Esophagus muscularis mucosa (tissue), 4 donors: ENCODE data around the gene BAG1. TPM values are rescaled to one million over a fixed set of nuclear protein-coding genes. Genes with fewer than 3 reads are reported as not detected.

Experiments used
- DNase-seq: peaks from one replicate; pipeline ENCODE4 v3.0.0-alpha.2; 2017; ENCODE audit errors: extremely low spot score
- H3K27ac ChIP-seq, 4 donors: fragments of 200-600 bp; sonication (generic); replicated peaks in 1 of 4; 1 replicate in 3 of 4; 2 replicates in 1 of 4; pipeline ENCODE4 v1.5.1; 2016 to 2019; ENCODE audit warnings: mild to moderate bottlenecking in 1 of 4
- H3K27me3 ChIP-seq, 4 donors: fragments of 200-600 bp; sonication (generic); one replicate each; pipeline versions ENCODE4 v1.5.1 to v1.6.0; 2016 to 2019
- H3K36me3 ChIP-seq, 4 donors: fragments of 200-600 bp; sonication (generic); one replicate each; pipeline ENCODE4 v1.5.1; 2016 to 2019
- H3K4me1 ChIP-seq, 4 donors: fragments of 200-600 bp; sonication (generic); one replicate each; pipeline ENCODE4 v1.5.1; 2016 to 2019
- H3K4me3 ChIP-seq, 4 donors: fragments of 200-600 bp; sonication (generic); 1 replicate in 2 of 4; 2 replicates in 2 of 4; pipeline ENCODE4 v1.5.1; 2016 to 2019; ENCODE audit warnings: mild to moderate bottlenecking in 4 of 4, moderate library complexity in 1 of 4
- H3K9me3 ChIP-seq, 4 donors: fragments of 200-600 bp; sonication (generic); 1 replicate in 3 of 4; 2 replicates in 1 of 4; pipeline ENCODE4 v1.5.1; 2016 to 2019
- EP300 ChIP-seq: sonication (generic); formaldehyde crosslinking; IDR thresholded peaks from one replicate; pipeline ENCODE4 v1.6.1; 2017; ENCODE audit warnings: antibody characterized with exemption
- POLR2A ChIP-seq: fragments of 450-650 bp; IDR thresholded peaks from one replicate; pipeline ENCODE4 v1.6.1; 2017; ENCODE audit warnings: antibody characterized with exemption, moderate library complexity, mild to moderate bottlenecking, low read depth
- POLR2AphosphoS5 ChIP-seq, 2 donors: sonication (generic); formaldehyde crosslinking; IDR thresholded peaks; one replicate each; pipeline ENCODE4 v1.6.1; 2017; ENCODE audit warnings: antibody characterized with exemption in 2 of 2
- WGBS: methylation state at CpG from one replicate; pipeline ENCODE4 v1.1.5; 2018; 5-methylcytosine and 5-hydroxymethylcytosine counted together
- intact Hi-C: fragments of 100-400 bp; cut with DNase I; formaldehyde crosslinking; loops from one replicate; pipeline ENCODE4 v1.15.1; 2023
- total RNA-seq, 4 donors: library from RNA; depleted of rRNA; stranded (reverse); fragments of >200 nt; gene quantifications; one replicate each; pipeline versions ENCODE4 v1.1.0 to v1.2.1, GENCODE V29; 2016
- TF ChIP-seq, protein P1 (sequence below), 3 experiments: fragments of 200-600 bp in 2 of 3; fragments of 450-650 bp in 1 of 3; sonication (generic) in 2 of 3; IDR thresholded peaks; one replicate each; pipeline ENCODE4 v1.5.1; 2017 to 2019; ENCODE audit warnings: antibody characterized with exemption in 3 of 3, mild to moderate bottlenecking in 2 of 3, moderate library complexity in 1 of 3

The BAG1 gene
- total RNA-seq, 4 donors from 2014 or later = 108 to 154 (median 126) TPM

DNA sequence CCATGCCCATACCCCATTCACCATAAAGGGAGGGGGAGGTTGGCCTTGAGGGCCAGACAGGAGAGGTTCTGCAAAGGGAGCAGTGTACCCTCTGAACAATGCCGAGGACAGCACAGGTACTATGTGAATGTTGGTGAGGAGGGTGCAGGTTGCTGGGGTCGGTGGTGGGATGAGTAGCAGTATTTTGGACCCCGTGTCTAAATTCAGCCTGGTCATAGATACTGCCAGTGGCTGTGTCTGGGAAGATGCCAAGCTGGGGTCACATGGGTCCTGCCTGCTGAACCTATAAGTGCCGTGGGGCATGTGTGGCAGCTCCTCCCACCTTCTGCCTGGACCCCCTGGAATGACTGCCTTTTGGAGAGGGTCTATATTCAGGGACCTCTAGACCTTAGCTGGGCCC lies 35.9 kb downstream of the BAG1 start:
- Histone ChIP-seq H3K27me3 (no peaks in the 10 kb centered on the region), H3K36me3 (no peaks in the 10 kb centered on the region), H3K4me3 (no peak overlapping the region), H3K4me1 (peaks cover 4 to 10% (median 7%) of the 10 kb centered on the region in 4 donors), H3K9me3 (no peaks in the 10 kb centered on the region), H3K27ac (no peak overlapping the region)
- TF ChIP-seq, protein P1, sequence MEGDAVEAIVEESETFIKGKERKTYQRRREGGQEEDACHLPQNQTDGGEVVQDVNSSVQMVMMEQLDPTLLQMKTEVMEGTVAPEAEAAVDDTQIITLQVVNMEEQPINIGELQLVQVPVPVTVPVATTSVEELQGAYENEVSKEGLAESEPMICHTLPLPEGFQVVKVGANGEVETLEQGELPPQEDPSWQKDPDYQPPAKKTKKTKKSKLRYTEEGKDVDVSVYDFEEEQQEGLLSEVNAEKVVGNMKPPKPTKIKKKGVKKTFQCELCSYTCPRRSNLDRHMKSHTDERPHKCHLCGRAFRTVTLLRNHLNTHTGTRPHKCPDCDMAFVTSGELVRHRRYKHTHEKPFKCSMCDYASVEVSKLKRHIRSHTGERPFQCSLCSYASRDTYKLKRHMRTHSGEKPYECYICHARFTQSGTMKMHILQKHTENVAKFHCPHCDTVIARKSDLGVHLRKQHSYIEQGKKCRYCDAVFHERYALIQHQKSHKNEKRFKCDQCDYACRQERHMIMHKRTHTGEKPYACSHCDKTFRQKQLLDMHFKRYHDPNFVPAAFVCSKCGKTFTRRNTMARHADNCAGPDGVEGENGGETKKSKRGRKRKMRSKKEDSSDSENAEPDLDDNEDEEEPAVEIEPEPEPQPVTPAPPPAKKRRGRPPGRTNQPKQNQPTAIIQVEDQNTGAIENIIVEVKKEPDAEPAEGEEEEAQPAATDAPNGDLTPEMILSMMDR (IDR thresholded peaks at IDR 0.05) = no peak
- no peak for TF ChIP-seq POLR2A
- WGBS = 74% methylated on average over 4 of the region's 4 CpGs
- intact Hi-C loops = no loop called here
- no peak for DNase-seq

DNA sequence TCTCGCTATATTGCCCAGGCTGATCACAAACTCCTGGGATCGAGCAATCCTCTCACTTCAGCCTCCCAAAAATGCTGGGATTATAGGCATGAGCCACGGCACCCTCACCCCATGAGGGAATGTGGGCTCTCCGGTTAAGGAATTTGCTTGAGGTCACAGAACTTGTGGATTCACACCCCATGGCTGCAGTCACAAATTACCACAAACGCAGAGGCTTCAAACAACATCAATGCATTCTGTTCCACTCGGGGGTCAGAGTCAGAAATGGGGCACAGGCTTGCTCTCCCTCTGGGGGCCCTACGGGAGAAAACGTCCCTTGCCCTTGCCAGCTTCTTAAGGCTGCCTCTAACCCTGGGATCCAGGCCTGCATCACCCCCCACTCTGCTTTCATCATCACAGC lies 36.8 kb downstream of the BAG1 start:
- intact Hi-C loops = no loop called here

DNA sequence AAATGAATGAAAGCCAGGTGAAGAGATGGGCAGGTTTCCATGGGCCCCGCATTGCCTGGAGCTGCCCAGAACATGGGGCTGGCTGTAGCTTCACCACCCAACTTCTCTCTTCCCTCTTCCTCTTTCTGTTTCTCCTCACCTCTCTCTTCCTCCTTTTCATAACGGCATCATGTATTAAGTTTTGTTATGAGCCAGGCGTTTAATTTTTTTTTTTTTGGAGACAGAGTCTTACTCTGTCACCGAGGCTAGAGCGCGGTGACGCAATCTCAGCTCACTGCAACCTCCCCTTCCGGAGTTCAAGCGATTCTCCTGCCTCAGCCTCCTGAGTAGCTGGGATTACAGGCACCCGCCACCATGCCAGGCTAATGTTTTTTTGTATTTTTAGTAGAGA lies 37.5 kb downstream of the BAG1 start:
- no peak overlapping the region for H3K4me3 ChIP-seq
- intact Hi-C loops = no loop called here
- H3K36me3 ChIP-seq = no peaks in the 10 kb centered on the region
- 86% methylated on average over 10 of the region's 10 CpGs for WGBS
- no peaks in the 10 kb centered on the region for H3K27me3 ChIP-seq
- peak overlapping the region in 1 of 4 donors; percentile 26 for H3K27ac ChIP-seq
- no peaks in the 10 kb centered on the region for H3K9me3 ChIP-seq
- TF ChIP-seq POLR2AphosphoS5 (IDR thresholded peaks at IDR 0.05) (no peak), EP300 (no peak), POLR2A (no peak)
- TF ChIP-seq, protein P1 (IDR thresholded peaks at IDR 0.05) = no peak
- DNase-seq = no peak
- H3K4me1 ChIP-seq = peaks cover 4 to 10% (median 7%) of the 10 kb centered on the region in 4 donors

More for the DNA sequence above, 36.8 kb downstream of the BAG1 start:
- H3K4me3 ChIP-seq = no peak overlapping the region
- WGBS = 75% methylated on average over 7 of the region's 8 CpGs
- no peaks in the 10 kb centered on the region for H3K9me3 ChIP-seq
- no peaks in the 10 kb centered on the region for H3K27me3 ChIP-seq
- no peak for DNase-seq
- H3K36me3 ChIP-seq = no peaks in the 10 kb centered on the region
- TF ChIP-seq POLR2AphosphoS5 (IDR thresholded peaks at IDR 0.05) (no peak), EP300 (no peak), POLR2A (no peak)
- TF ChIP-seq, protein P1 (IDR thresholded peaks at IDR 0.05) = no peak
- peaks cover 4 to 10% (median 7%) of the 10 kb centered on the region in 4 donors for H3K4me1 ChIP-seq
- no peak overlapping the region for H3K27ac ChIP-seq

DNA sequence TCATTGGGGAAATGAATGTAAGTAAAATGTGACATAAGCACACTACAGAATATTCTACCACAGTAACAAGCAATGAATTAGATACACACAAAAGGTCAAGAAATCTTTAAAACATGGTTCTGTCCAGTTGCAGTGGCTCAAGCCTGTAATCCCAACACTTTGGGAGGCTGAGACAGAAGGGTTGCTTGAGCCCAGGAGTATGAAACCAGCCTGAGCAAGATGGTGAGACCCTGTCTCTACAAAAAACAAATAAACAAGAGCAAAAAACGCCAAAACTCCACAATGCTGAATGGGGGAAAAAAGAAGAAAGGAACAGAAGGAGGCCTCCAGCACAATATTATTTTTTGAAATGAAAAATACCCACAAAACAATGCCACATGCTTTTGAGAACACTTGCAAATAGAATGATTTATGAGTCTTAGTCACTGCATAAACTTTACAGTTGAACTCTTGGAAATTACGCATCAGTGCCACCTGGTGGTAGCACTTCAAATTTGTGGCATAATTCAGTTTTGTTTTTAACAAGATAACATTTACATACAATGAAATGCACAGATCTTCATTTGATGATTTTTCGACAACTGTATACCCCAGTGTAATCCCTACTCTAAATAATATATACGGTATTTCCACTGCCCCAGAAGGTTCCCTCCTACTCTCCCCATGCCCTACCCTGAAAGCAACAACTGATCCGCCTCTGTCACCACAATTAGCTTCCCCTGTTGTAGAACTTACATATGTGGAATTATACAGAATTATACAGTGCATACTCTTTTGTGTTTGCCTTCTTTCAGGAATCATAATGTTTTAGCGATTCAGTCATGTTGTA lies 39.0 kb downstream of the BAG1 start:
- no peak for TF ChIP-seq POLR2AphosphoS5 (IDR thresholded peaks at IDR 0.05)
- TF ChIP-seq EP300 = no peak
- no peak for TF ChIP-seq POLR2A
- TF ChIP-seq, protein P1 (IDR thresholded peaks at IDR 0.05) = peak; percentile 75 to 85 (median 79)
- no peak for DNase-seq
- intact Hi-C loops = loop anchor here (1.0 kb wide), 1 partner anchor 143 kb away; no protein-coding TSS in a partner anchor
- Histone ChIP-seq H3K4me3 (no peak overlapping the region), H3K4me1 (peaks cover 4 to 10% (median 7%) of the 10 kb centered on the region in 4 donors), H3K27ac (no peak overlapping the region), H3K9me3 (no peaks in the 10 kb centered on the region), H3K27me3 (no peaks in the 10 kb centered on the region), H3K36me3 (no peaks in the 10 kb centered on the region)
- WGBS = 23% methylated on average over 6 of the region's 6 CpGs
